SK-N-SH treated with all-trans-retinoic acid at 6 μM for 48 hours (cell line): Measurements from ENCODE around the gene PLEKHG3.

Experiments
- BACH2 ChIP-seq: fragments of 250-450 bp; sonication (Bioruptor Pico); IDR thresholded peaks from 2 replicates; pipeline ENCODE4 v1.9.0; 2021; ENCODE audit warnings: mild to moderate bottlenecking, borderline replicate concordance
- ESRRG ChIP-seq: fragments of 250-450 bp; sonication (Bioruptor Pico); IDR thresholded peaks from 2 replicates; pipeline ENCODE4 v1.6.1; 2021; ENCODE audit warnings: mild to moderate bottlenecking
- ZFP3 ChIP-seq: fragments of 250-450 bp; sonication (Bioruptor Pico); IDR thresholded peaks from 2 replicates; pipeline ENCODE4 v1.5.0; 2020; ENCODE audit warnings: mild to moderate bottlenecking, moderate library complexity

DNA sequence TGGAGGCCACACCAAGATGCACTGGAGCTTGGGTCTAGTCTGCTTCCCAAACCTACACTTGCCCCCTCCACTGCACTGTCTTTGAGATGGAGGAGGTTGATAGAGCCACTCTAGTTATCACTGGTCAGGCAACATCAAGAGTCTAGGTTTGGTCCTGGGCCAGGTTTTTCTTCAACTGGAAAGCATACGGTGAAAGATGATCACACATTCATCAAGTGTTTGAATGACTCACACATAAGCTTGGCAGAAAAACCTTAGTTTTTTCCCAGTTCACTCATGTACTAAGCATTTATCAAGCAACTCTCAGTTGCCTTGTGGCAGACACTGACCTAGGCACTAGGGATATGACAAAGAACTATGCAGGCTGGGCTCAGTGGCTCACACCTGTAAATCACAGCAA is 84.5 kb downstream of the PLEKHG3 start:
- TF ChIP-seq ESRRG (CRISPR knock-in tag) (no peak), ZFP3 (CRISPR knock-in tag) (no peak), BACH2 (CRISPR knock-in tag) (no peak)
